H9 (cell line): ENCODE results near the gene SYF2. TPM values are rescaled to one million over a fixed set of nuclear protein-coding genes. Genes with fewer than 3 reads are reported as not detected.

Experiments used
- DNase-seq: peaks from one replicate; pipeline ENCODE4 v3.0.0-alpha.2; 2017
- H2AFZ ChIP-seq: one replicate; pipeline ENCODE4 v1.6.1; 2013; ENCODE audit warnings: mild to moderate bottlenecking, low read length, control low read depth, moderate library complexity
- H2AK5ac ChIP-seq: 2 replicates; pipeline ENCODE4 v1.6.1; 2013; ENCODE audit warnings: low read length, control low read depth, mixed read lengths; ENCODE audit not compliant: insufficient read length
- H2BK120ac ChIP-seq: one replicate; pipeline ENCODE4 v1.6.1; 2013; ENCODE audit warnings: low read depth, mild to moderate bottlenecking, low read length, control low read depth, inconsistent platforms; ENCODE audit not compliant: poor library complexity, severe bottlenecking
- H2BK12ac ChIP-seq: 2 replicates; pipeline ENCODE4 v1.6.1; 2013; ENCODE audit warnings: low read length, control low read depth, mixed read lengths, low read depth; ENCODE audit not compliant: insufficient read length
- H2BK15ac ChIP-seq: 2 replicates; pipeline ENCODE4 v1.6.1; 2013; ENCODE audit warnings: low read depth, low read length, control low read depth
- H2BK20ac ChIP-seq: one replicate; pipeline ENCODE4 v1.6.1; 2013; ENCODE audit warnings: low read depth, mild to moderate bottlenecking, low read length, control low read depth, inconsistent platforms; ENCODE audit not compliant: poor library complexity, severe bottlenecking
- H2BK5ac ChIP-seq: 2 replicates; pipeline ENCODE4 v1.6.1; 2013; ENCODE audit warnings: low read length, control low read depth, mixed read lengths; ENCODE audit not compliant: insufficient read length
- H3K14ac ChIP-seq: 2 replicates; pipeline ENCODE4 v1.6.1; 2013; ENCODE audit warnings: low read length, control low read depth; ENCODE audit not compliant: insufficient read depth
- H3K18ac ChIP-seq: 2 replicates; pipeline ENCODE4 v1.6.1; 2013; ENCODE audit warnings: low read depth, mild to moderate bottlenecking, mixed read lengths, low read length, control low read depth; ENCODE audit not compliant: insufficient read length
- H3K23ac ChIP-seq: 2 replicates; pipeline ENCODE4 v1.6.1; 2013; ENCODE audit warnings: low read length, control low read depth, mixed read lengths, low read depth; ENCODE audit not compliant: insufficient read length
- H3K23me2 ChIP-seq: 2 replicates; pipeline ENCODE4 v1.6.1; 2013; ENCODE audit warnings: low read depth, mild to moderate bottlenecking, mixed read lengths, low read length, control low read depth; ENCODE audit not compliant: insufficient read length, poor library complexity, severe bottlenecking
- H3K27ac ChIP-seq: 2 replicates; pipeline ENCODE4 v1.5.1; 2013; ENCODE audit warnings: low read length, control low read depth, mixed read lengths, low read depth; ENCODE audit not compliant: insufficient read length
- H3K27me3 ChIP-seq: 2 replicates; pipeline ENCODE4 v1.6.1; 2013; ENCODE audit warnings: low read length, control low read depth, inconsistent platforms; ENCODE audit not compliant: insufficient read depth
- H3K4ac ChIP-seq: 2 replicates; pipeline ENCODE4 v1.6.1; 2013; ENCODE audit warnings: low read depth, mild to moderate bottlenecking, control low read depth, inconsistent platforms, low read length, moderate library complexity
- H3K4me1 ChIP-seq: 2 replicates; pipeline ENCODE4 v1.6.1; 2013; ENCODE audit warnings: low read length, control low read depth, inconsistent platforms; ENCODE audit not compliant: insufficient read depth
- H3K4me2 ChIP-seq: 2 replicates; pipeline ENCODE4 v1.6.1; 2013; ENCODE audit warnings: low read length, control low read depth, mixed read lengths; ENCODE audit not compliant: insufficient read length, insufficient read depth
- H3K56ac ChIP-seq: 2 replicates; pipeline ENCODE4 v1.6.1; 2013; ENCODE audit warnings: low read depth, mild to moderate bottlenecking, mixed read lengths, low read length, control low read depth; ENCODE audit not compliant: insufficient read length
- H3K79me1 ChIP-seq: 2 replicates; pipeline ENCODE4 v1.6.1; 2013; ENCODE audit warnings: low read depth, mild to moderate bottlenecking, moderate library complexity, low read length, control low read depth, inconsistent platforms; ENCODE audit not compliant: insufficient read depth, poor library complexity, severe bottlenecking
- H3K79me2 ChIP-seq: 2 replicates; pipeline ENCODE4 v1.6.1; 2013; ENCODE audit warnings: low read length, control low read depth, inconsistent platforms; ENCODE audit not compliant: insufficient read depth
- H3K9ac ChIP-seq: 2 replicates; pipeline ENCODE4 v1.6.1; 2013; ENCODE audit warnings: low read length, control low read depth, mixed read lengths; ENCODE audit not compliant: insufficient read length; ENCODE audit errors: extremely low read depth
- H3K9me3 ChIP-seq: one replicate; pipeline ENCODE4 v1.6.1; 2013; ENCODE audit warnings: low read depth, low read length, inconsistent platforms; ENCODE audit not compliant: control insufficient read depth
- H3T11ph ChIP-seq: one replicate; pipeline ENCODE4 v1.6.1; 2013; ENCODE audit warnings: mild to moderate bottlenecking, low read length, control low read depth, inconsistent platforms
- H4K20me1 ChIP-seq: one replicate; pipeline ENCODE4 v1.6.1; 2013; ENCODE audit not compliant: control insufficient read depth, insufficient read length, insufficient read depth
- H4K5ac ChIP-seq: 2 replicates; pipeline ENCODE4 v1.6.1; 2013; ENCODE audit warnings: low read depth, mild to moderate bottlenecking, mixed read lengths, low read length, control low read depth; ENCODE audit not compliant: insufficient read length
- H4K8ac ChIP-seq: replicated peaks from 2 replicates; pipeline ENCODE4 v1.6.1; 2013; ENCODE audit warnings: low read length, control low read depth, mixed read lengths, low read depth; ENCODE audit not compliant: insufficient read length
- H4K91ac ChIP-seq: 2 replicates; pipeline ENCODE4 v1.6.1; 2013; ENCODE audit warnings: low read depth, mild to moderate bottlenecking, moderate library complexity, mixed read lengths, low read length, control low read depth; ENCODE audit not compliant: insufficient read length
- H3K27ac Mint-ChIP-seq, 3 experiments: 2 replicates in 2 of 3; 3 replicates in 1 of 3; pipeline ENCODE4 v1.8.0; 2020 to 2021; ENCODE audit warnings: mixed read lengths in 3 of 3, mild to moderate bottlenecking in 1 of 3, moderate library complexity in 1 of 3
- H3K27me3 Mint-ChIP-seq: 2 replicates; pipeline ENCODE4 v1.8.0; 2021; ENCODE audit warnings: low read depth, mild to moderate bottlenecking, moderate library complexity, mixed read lengths
- H3K36me3 Mint-ChIP-seq, 3 experiments: 2 replicates in 2 of 3; 3 replicates in 1 of 3; pipeline ENCODE4 v1.8.0; 2020 to 2021; ENCODE audit warnings: low read depth in 3 of 3, mixed read lengths in 3 of 3; ENCODE audit not compliant: insufficient read depth in 1 of 3
- H3K4me1 Mint-ChIP-seq, 2 experiments: 2 replicates each; pipeline ENCODE4 v1.8.0; 2020; ENCODE audit warnings: mixed read lengths in 2 of 2
- H3K4me3 Mint-ChIP-seq, 2 experiments: 2 replicates in 1 of 2; 3 replicates in 1 of 2; pipeline ENCODE4 v1.8.0; 2020 to 2021; ENCODE audit warnings: mild to moderate bottlenecking in 2 of 2, mixed read lengths in 2 of 2, moderate library complexity in 1 of 2
- H3K9me3 Mint-ChIP-seq, 2 experiments: 2 replicates in 1 of 2; 3 replicates in 1 of 2; pipeline ENCODE4 v1.8.0; 2020; ENCODE audit warnings: mild to moderate bottlenecking in 2 of 2, mixed read lengths in 2 of 2, moderate library complexity in 1 of 2
- WGBS: extraction: QIAGEN DNeasy Blood & Tissue Kit; methylation state at CpG from one replicate; pipeline ENCODE4 v1.1.7; 2013; ENCODE audit warnings: missing lambda C conversion rate, low lambda C conversion rate, mixed read lengths; ENCODE audit not compliant: insufficient read length; ENCODE audit errors: extremely low coverage; 5-methylcytosine and 5-hydroxymethylcytosine counted together
- total RNA-seq: library from RNA; stranded (reverse); gene quantifications from 2 replicates; pipeline ENCODE4 v1.2.1, GENCODE V29; 2021
- TF ChIP-seq, protein P1 (sequence below): fragments of 200-600 bp; sonication (generic); conservative IDR thresholded peaks from 3 replicates; pipeline ENCODE4 v1.8.0; 2021; ENCODE audit warnings: antibody characterized with exemption, mild to moderate bottlenecking

Gene SYF2
- total RNA-seq, 1 experiment from 2014 or later = 36.5 TPM

DNA sequence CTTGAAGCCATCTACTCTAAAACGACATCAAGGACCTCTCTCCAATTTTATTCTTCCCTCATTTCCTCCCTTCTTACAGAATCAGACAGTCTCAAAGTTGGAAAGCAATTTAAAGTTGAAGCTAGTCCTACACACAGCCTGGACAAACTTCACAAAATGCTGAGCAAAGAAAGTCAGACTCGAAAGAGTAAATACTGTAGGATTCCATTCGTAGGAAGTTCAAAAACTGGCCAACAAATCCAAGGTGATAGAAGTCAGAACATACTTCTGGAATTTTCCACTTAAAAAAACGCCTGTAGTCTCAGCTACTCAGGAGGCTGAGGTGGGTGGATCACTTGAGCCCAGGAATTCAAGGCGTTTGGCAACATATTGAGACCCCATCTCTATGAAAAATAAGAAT is 19.6 kb downstream of the SYF2 start:
- H2AK5ac ChIP-seq = no peak overlapping the region
- peaks cover 5 to 10% of the 10 kb centered on the region in 2 experiments for H3K4me1 Mint-ChIP-seq
- no peak overlapping the region for H3K27ac Mint-ChIP-seq
- H2BK12ac ChIP-seq = no peak overlapping the region
- H2AFZ ChIP-seq = no peak overlapping the region
- TF ChIP-seq, protein P1, sequence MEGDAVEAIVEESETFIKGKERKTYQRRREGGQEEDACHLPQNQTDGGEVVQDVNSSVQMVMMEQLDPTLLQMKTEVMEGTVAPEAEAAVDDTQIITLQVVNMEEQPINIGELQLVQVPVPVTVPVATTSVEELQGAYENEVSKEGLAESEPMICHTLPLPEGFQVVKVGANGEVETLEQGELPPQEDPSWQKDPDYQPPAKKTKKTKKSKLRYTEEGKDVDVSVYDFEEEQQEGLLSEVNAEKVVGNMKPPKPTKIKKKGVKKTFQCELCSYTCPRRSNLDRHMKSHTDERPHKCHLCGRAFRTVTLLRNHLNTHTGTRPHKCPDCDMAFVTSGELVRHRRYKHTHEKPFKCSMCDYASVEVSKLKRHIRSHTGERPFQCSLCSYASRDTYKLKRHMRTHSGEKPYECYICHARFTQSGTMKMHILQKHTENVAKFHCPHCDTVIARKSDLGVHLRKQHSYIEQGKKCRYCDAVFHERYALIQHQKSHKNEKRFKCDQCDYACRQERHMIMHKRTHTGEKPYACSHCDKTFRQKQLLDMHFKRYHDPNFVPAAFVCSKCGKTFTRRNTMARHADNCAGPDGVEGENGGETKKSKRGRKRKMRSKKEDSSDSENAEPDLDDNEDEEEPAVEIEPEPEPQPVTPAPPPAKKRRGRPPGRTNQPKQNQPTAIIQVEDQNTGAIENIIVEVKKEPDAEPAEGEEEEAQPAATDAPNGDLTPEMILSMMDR = no peak
- no peaks in the 10 kb centered on the region for H3K9me3 Mint-ChIP-seq
- H3K79me2 ChIP-seq = no peaks in the 10 kb centered on the region
- H3T11ph ChIP-seq = no peak overlapping the region
- H2BK5ac ChIP-seq = no peak overlapping the region
- no peak for DNase-seq
- no peak overlapping the region for H4K91ac ChIP-seq
- H3K27me3 Mint-ChIP-seq = no peaks in the 10 kb centered on the region
- no peak overlapping the region for H3K4me3 Mint-ChIP-seq
- H3K4me1 ChIP-seq = no peaks in the 10 kb centered on the region
- no peak overlapping the region for H3K14ac ChIP-seq
- H2BK120ac ChIP-seq = no peak overlapping the region
- H3K4me2 ChIP-seq = no peak overlapping the region
- no peaks in the 10 kb centered on the region for H3K79me1 ChIP-seq
- no peak overlapping the region for H3K27ac ChIP-seq
- no peak overlapping the region for H3K56ac ChIP-seq
- no peak overlapping the region for H3K23ac ChIP-seq
- H2BK15ac ChIP-seq = no peak overlapping the region
- no peak overlapping the region for H3K4ac ChIP-seq
- no peak overlapping the region for H3K9ac ChIP-seq
- H4K20me1 ChIP-seq = no peaks in the 10 kb centered on the region
- no peak overlapping the region for H4K8ac ChIP-seq
- H3K23me2 ChIP-seq = no peaks in the 10 kb centered on the region
- H3K18ac ChIP-seq = no peak overlapping the region
- H2BK20ac ChIP-seq = no peak overlapping the region
- no peaks in the 10 kb centered on the region for H3K36me3 Mint-ChIP-seq
- H3K9me3 ChIP-seq = no peaks in the 10 kb centered on the region
- H4K5ac ChIP-seq = no peak overlapping the region
- no CpG with 5 or more reads among the region's 5 CpGs for WGBS
- H3K27me3 ChIP-seq = no peaks in the 10 kb centered on the region
